Left lung (tissue), 10 donors: Measurements from ENCODE around the gene C11orf68. TPM values are rescaled to one million over a fixed set of nuclear protein-coding genes. Genes with fewer than 3 reads are reported as not detected.
A peak's percentile ranks its signal among the peaks of the same experiment; 100 is the strongest.

ENCODE experiments used
- ATAC-seq: fragments of 200-7000 bp; cut with Tn5 transposase; one replicate; pipeline ENCODE4 v1.9.1; 2020; ENCODE audit warnings: moderate library complexity
- DNase-seq, 4 donors: peaks; one replicate each; pipeline ENCODE4 v3.0.0-alpha.2; 2013 to 2020
- H3K27ac ChIP-seq, 2 donors: fragments of 200-600 bp; sonication (generic) in 1 of 2; one replicate each; pipeline versions ENCODE4 v1.5.0 to v1.8.0; 2020 to 2021
- H3K27me3 ChIP-seq, 2 donors: fragments of 200-600 bp; sonication (generic) in 1 of 2; one replicate each; pipeline versions ENCODE4 v1.5.0 to v1.8.0; 2020 to 2021
- H3K36me3 ChIP-seq, 2 donors: fragments of 200-600 bp; sonication (generic) in 1 of 2; one replicate each; pipeline versions ENCODE4 v1.5.0 to v1.8.0; 2020 to 2021
- H3K4me1 ChIP-seq, 2 donors: fragments of 200-600 bp; one replicate each; pipeline ENCODE4 v1.8.0; 2021
- H3K4me3 ChIP-seq, 2 donors: fragments of 200-600 bp; sonication (generic) in 1 of 2; one replicate each; pipeline versions ENCODE4 v1.5.0 to v1.8.0; 2020 to 2021; ENCODE audit warnings: mild to moderate bottlenecking in 1 of 2
- H3K9me3 ChIP-seq, 2 donors: fragments of 200-600 bp; sonication (generic) in 1 of 2; one replicate each; pipeline versions ENCODE4 v1.5.0 to v1.8.0; 2020 to 2021
- intact Hi-C, 2 donors: fragments of 100-400 bp; cut with DNase I; formaldehyde crosslinking; loops; one replicate each; pipeline versions ENCODE4 v1.11.2 to v1.14.2; 2022
- polyA plus RNA-seq, 6 donors: library from polyadenylated mRNA; unstranded; fragments of 120-200 nt; gene quantifications; one replicate each; pipeline ENCODE4 v1.2.1, GENCODE V29; 2013; ENCODE audit not compliant: insufficient read length in 6 of 6
- total RNA-seq, 2 donors: library from RNA; stranded (reverse); fragmentation: NEBNext Ultra II Directional; extraction: Animal tissue kit (Norgen Biotek cat#: 25700); gene quantifications; one replicate each; pipeline ENCODE4 v1.2.1, GENCODE V29; 2021
- TF ChIP-seq, protein P1 (sequence below), 2 donors: fragments of 200-600 bp; sonication (generic) in 1 of 2; IDR thresholded peaks; one replicate each; pipeline versions ENCODE4 v1.5.0 to v1.8.0; 2021; ENCODE audit warnings: antibody characterized with exemption in 2 of 2
- donor health status: DM: no; HTN: yes; CAD: no.
- donor health status: DM: no; HTN: no; CAD: no.

The C11orf68 gene
- total and polyA plus RNA-seq, 8 donors, result 29.6 to 36.9 (median 34.2) TPM

DNA sequence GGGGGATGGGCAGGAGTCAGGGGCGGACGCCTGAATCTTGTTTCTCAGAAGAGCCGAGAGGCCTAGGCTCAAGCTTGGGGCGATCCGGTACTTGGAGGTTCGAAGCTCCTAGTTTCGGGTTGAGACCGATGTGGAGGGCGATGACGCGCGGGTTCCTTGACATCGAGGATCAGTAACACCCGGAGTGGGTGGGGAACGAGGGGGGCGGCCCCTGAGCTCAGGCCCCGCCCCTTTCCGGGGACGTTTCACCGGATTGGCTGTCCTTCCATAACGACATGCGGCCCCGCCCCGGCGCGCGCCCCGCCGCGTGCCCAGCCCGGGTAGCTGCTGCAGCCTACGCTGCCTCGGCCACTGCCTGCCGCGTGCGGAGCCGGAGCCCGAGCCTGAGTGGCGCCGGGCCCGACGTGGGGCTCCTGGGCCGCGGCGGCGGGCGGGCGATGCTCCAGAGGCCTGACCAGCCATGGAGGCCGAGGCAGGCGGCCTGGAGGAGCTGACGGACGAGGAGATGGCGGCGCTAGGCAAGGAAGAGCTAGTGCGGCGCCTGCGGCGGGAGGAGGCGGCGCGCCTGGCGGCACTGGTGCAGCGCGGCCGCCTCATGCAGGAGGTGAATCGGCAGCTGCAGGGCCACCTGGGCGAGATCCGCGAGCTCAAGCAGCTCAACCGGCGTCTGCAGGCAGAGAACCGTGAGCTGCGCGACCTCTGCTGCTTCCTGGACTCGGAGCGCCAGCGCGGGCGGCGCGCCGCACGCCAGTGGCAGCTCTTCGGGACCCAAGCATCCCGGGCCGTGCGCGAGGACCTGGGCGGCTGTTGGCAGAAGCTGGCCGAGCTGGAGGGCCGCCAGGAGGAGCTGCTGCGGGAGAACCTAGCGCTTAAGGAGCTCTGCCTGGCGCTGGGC, 28.3 kb downstream of the C11orf68 start, which contains the start of gene CCDC85B:
Gene CCDC85B, plus strand, starts transcription at position 350 of the 895 bp plus-strand sequence. Its CDS starts 111 bp downstream, at position 461.
- Histone ChIP-seq H3K27me3 (no peaks in the 10 kb centered on the region), H3K27ac (peak within 1 kb of the TSS; percentile 95 to 97), H3K4me1 (peaks cover 20 to 88% of the 10 kb centered on the region in 2 donors), H3K9me3 (no peaks in the 10 kb centered on the region), H3K4me3 (peak within 1 kb of the TSS; percentile 52 to 70), H3K36me3 (peaks cover 0 to 29% of the 10 kb centered on the region in 2 donors)
- DNase-seq (peak; percentile 97 to 99 (median 98)), ATAC-seq (peak; percentile 83)
- intact Hi-C loops, result no loop called here
- TF ChIP-seq, protein P1, sequence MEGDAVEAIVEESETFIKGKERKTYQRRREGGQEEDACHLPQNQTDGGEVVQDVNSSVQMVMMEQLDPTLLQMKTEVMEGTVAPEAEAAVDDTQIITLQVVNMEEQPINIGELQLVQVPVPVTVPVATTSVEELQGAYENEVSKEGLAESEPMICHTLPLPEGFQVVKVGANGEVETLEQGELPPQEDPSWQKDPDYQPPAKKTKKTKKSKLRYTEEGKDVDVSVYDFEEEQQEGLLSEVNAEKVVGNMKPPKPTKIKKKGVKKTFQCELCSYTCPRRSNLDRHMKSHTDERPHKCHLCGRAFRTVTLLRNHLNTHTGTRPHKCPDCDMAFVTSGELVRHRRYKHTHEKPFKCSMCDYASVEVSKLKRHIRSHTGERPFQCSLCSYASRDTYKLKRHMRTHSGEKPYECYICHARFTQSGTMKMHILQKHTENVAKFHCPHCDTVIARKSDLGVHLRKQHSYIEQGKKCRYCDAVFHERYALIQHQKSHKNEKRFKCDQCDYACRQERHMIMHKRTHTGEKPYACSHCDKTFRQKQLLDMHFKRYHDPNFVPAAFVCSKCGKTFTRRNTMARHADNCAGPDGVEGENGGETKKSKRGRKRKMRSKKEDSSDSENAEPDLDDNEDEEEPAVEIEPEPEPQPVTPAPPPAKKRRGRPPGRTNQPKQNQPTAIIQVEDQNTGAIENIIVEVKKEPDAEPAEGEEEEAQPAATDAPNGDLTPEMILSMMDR (IDR thresholded peaks at IDR 0.05), result no peak

DNA sequence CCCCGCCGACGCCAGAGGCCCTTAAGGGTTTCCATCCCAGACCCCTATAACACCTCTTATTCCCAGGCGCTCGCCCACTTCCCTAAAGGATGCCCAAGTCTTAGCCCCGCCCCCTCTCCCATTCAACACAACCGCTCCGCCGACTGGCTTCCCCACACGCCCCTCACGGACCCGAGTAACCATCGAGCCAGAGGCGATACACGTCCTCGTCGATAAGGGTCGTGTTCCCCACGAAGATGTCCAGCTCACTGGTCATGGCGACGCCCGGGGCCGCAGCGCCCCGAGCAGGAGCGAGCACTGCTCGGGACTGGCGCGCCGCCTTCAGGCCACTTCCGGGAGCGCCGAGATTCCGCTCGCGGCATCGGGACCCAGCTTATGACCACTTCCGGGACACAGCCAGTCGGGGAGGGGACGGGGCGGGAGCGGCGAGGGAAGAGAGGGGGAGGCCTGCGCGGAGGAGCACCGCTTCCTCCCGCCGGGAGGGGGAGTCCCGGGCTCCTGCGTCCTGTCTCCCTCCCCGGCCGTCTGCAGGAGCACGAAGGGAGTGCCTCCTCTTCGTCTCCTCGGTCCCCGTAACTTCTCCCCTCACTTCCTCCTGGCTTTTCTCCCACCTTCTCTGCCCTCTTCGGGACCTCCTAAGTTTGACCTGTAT, 30.6 kb downstream of the C11orf68 start, which contains the start of gene FIBP:
Gene FIBP, minus strand, starts transcription at position 309 of the 652 bp plus-strand sequence. Its CDS starts 53 bp downstream, at position 256.
- H3K4me1 ChIP-seq, result peaks cover 20 to 74% of the 10 kb centered on the region in 2 donors
- peak; percentile 96 to 99 (median 98) for DNase-seq
- peaks cover 0 to 46% of the 10 kb centered on the region in 2 donors for H3K36me3 ChIP-seq
- H3K27me3 ChIP-seq, result no peaks in the 10 kb centered on the region
- intact Hi-C loops, result loop anchor here in 1 of 2 donors (10.0 kb wide), 1 partner anchor 97 kb away; no protein-coding TSS in a partner anchor
- TF ChIP-seq, protein P1 (IDR thresholded peaks at IDR 0.05), result peak; percentile 64 to 95
- H3K27ac ChIP-seq, result peak within 1 kb of the TSS; percentile 95 to 97
- peak within 1 kb of the TSS; percentile 73 to 87 for H3K4me3 ChIP-seq
- no peaks in the 10 kb centered on the region for H3K9me3 ChIP-seq
- ATAC-seq, result peak; percentile 86

DNA sequence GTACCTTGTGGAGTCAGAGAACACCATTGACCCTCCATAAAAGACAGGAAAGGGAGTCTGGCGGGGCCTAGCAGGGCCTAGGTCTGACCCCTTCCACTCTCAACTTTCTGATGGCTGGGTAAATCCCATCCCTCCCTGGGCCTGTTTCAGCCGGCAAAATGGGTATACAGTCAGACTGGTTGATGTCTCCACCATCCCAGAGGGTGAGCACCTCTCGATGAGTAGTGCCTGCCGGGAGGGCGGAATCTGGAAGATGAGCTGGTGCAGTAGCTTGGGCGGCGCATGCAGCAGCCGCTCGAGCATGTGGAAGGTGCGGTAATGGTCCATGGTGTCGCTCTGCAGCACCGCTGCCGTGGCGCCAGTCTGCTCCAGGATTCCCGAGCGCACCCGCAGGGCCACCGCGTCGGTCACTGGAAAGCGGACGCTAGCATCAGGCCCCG, 31.1 kb downstream of the C11orf68 start:
- ATAC-seq, result no peak

DNA sequence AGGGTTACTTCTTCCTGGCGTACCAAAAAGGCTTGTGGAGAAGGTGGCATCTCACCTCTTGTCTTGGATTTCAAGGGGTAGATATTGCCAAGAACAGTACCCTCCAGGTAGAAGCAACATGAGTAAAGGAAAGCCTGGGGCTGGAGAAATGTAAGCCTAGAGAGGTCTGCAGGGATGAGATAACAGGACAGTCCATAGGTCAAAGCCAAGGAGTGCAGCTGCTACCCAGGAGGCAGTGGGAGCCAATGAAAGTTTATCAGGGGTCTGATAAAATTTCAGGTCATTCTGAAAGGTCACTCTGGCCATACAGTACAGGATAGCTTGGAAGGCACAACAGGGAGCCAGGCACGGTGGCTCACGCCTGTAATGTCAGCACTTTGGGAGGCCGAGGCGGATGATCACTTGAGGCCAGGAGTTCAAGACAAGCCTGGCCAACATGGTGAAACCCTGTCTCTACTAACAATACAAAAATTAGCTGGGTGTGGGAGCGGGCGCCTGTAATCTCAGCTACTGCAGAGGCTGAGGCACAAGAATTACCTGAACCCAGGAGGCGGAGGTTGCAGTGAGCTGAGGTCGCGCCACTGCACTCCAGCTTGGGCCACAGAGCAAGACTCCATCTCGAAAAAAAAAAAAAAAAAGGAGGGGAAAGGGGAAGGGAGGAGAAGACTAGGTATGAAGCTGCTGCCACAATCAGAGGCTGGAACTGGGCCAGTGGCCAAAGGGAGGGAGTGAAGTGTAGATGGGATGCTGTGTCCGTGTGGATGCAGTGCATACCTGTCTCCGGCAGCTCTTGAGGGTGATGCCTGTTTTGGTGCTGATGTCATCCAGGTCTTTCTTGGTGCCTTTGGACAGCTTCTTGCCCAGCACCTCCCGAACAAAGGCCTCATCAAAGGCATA, 31.8 kb downstream of the C11orf68 start:
- Histone ChIP-seq H3K27ac (peak overlapping the region in 1 of 2 donors; percentile 97), H3K27me3 (no peaks in the 10 kb centered on the region), H3K4me3 (peak overlapping the region; percentile 73 to 87), H3K4me1 (peaks cover 20 to 62% of the 10 kb centered on the region in 2 donors), H3K36me3 (peaks cover 0 to 51% of the 10 kb centered on the region in 2 donors), H3K9me3 (no peaks in the 10 kb centered on the region)
- TF ChIP-seq, protein P1 (IDR thresholded peaks at IDR 0.05), result no peak
- ATAC-seq, result no peak
- intact Hi-C loops, result loop anchor here in 1 of 2 donors (10.0 kb wide), 1 partner anchor 98 kb away; no protein-coding TSS in a partner anchor
- peak in 1 of 4 donors; percentile 17 for DNase-seq

More for the DNA sequence above, 31.1 kb downstream of the C11orf68 start:
- Histone ChIP-seq H3K4me3 (peak overlapping the region; percentile 73 to 87), H3K4me1 (peaks cover 20 to 69% of the 10 kb centered on the region in 2 donors), H3K36me3 (peaks cover 0 to 51% of the 10 kb centered on the region in 2 donors), H3K27ac (peak overlapping the region; percentile 95 to 97), H3K27me3 (no peaks in the 10 kb centered on the region), H3K9me3 (no peaks in the 10 kb centered on the region)
- TF ChIP-seq, protein P1 (IDR thresholded peaks at IDR 0.05), result no peak
- intact Hi-C loops, result loop anchor here in 1 of 2 donors (10.0 kb wide), 1 partner anchor 97 kb away; no protein-coding TSS in a partner anchor
- peak in 2 of 4 donors; percentile 19 to 86 for DNase-seq
